ENCODE measurements around the gene DMXL1. TPM values are rescaled to one million over a fixed set of nuclear protein-coding genes. Genes with fewer than 3 reads are reported as not detected.

The DMXL1 gene
- total RNA-seq, 1 experiment from 2014 or later: 29.2 TPM

DNA sequence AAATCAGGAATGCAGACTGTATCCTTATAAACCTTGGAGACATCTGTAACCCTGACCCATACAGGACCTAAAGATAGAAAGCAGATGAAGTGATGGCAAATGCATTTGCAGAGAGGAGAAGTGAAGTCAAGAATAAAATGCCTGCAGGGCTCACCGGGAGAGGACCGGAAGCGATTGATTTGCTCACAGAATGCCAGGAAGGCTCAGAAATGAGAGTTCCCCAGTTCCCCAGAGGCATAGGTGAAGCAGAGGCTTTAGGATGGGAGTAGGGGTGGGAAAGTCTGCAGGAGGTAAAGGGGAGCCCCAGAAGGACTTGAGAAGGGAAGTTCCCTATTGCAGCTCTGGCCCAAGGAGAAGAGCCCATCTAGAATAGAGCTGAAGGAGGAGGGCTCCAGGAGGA lies 221.0 kb downstream of the DMXL1 start:
- in situ Hi-C loops (cut with HindIII; ENCODE audit: low pct_unique_long_range_greater_than_20kb, low sequenced_read_pairs): no loop called here
- Histone ChIP-seq H3K36me3 (ENCODE audit: control insufficient read depth, insufficient read depth, low read length) (no peaks in the 10 kb centered on the region), H3K27ac (ENCODE audit: low read length) (no peak overlapping the region), H3K27me3 (ENCODE audit: control insufficient read depth, insufficient read depth, low read length) (no peaks in the 10 kb centered on the region), H3K4me3 (ENCODE audit: low read depth in 2 of 2, low read length in 2 of 2) (no peak overlapping the region), H3K4me1 (ENCODE audit: control insufficient read depth, insufficient read depth, low read length) (0 out of 2 replicates have a peak, but pooled peaks cover 8% of the 10 kb centered on the region), H3K9me3 (ENCODE audit: control insufficient read depth, insufficient read depth, low read depth, low read length) (no peaks in the 10 kb centered on the region)
- no TSS peak for BruUV-seq (replicated peaks)
- intact Hi-C loops (cut with micrococcal nuclease; ENCODE audit: unreplicated experiment): no loop called here
- no peak for TF ChIP-seq POLR2AphosphoS5 (IDR thresholded peaks at IDR 0.05; ENCODE audit: low read depth, low read length)
- TF ChIP-seq, protein P1, sequence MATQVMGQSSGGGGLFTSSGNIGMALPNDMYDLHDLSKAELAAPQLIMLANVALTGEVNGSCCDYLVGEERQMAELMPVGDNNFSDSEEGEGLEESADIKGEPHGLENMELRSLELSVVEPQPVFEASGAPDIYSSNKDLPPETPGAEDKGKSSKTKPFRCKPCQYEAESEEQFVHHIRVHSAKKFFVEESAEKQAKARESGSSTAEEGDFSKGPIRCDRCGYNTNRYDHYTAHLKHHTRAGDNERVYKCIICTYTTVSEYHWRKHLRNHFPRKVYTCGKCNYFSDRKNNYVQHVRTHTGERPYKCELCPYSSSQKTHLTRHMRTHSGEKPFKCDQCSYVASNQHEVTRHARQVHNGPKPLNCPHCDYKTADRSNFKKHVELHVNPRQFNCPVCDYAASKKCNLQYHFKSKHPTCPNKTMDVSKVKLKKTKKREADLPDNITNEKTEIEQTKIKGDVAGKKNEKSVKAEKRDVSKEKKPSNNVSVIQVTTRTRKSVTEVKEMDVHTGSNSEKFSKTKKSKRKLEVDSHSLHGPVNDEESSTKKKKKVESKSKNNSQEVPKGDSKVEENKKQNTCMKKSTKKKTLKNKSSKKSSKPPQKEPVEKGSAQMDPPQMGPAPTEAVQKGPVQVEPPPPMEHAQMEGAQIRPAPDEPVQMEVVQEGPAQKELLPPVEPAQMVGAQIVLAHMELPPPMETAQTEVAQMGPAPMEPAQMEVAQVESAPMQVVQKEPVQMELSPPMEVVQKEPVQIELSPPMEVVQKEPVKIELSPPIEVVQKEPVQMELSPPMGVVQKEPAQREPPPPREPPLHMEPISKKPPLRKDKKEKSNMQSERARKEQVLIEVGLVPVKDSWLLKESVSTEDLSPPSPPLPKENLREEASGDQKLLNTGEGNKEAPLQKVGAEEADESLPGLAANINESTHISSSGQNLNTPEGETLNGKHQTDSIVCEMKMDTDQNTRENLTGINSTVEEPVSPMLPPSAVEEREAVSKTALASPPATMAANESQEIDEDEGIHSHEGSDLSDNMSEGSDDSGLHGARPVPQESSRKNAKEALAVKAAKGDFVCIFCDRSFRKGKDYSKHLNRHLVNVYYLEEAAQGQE (IDR thresholded peaks at IDR 0.05; ENCODE audit: insufficient read depth in 1 of 2, low read depth in 2 of 2, low read length in 1 of 2): no peak
- DNase-seq (ENCODE audit: low read depth, low spot score) (no peak), ATAC-seq (no peak)
- ChIA-PET CTCF (no interaction called here), POLR2A (no interaction called here)

DNA sequence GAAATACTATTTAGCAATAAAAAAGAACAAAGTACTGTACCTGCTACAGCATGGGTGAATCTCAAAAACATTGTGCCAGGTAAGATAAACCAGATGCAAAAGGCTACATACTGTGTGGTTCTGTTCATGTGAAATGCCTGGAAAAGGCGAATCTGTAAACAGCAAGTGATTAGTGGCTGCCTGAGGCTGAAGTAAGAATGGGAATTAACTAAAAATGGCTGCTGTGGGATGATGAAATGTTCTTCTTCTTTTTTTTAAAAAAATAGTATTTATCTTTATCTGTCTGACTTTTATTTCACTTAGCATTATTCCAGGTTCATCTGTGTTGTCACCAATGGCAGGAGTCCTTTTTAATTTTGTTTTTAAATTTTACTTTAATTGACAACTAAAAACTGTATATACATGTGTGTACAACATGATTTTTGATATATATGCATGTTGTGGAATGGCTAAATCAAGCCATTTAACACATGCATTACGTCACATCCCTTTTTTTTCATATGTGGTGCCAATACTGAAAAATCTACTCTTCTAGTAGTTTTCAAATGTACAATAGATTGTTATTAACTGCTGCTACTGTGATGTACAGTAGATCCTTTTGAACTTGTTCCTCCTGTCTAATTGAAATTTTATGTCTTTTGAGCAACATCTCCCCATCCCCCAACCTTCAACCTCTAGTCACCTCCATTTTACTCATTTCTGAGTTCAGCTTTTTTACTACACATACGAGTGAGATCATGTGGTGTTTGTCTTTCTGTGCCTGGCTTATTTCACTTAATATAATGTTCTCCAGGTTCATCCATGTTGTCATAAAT lies 222.0 kb downstream of the DMXL1 start:
- ChIA-PET CTCF (no interaction called here), POLR2A (no interaction called here)
- Histone ChIP-seq H3K36me3 (ENCODE audit: control insufficient read depth, insufficient read depth, low read length) (no peaks in the 10 kb centered on the region), H3K27me3 (ENCODE audit: control insufficient read depth, insufficient read depth, low read length) (no peaks in the 10 kb centered on the region), H3K4me3 (ENCODE audit: low read depth in 2 of 2, low read length in 2 of 2) (no peak overlapping the region), H3K9me3 (ENCODE audit: control insufficient read depth, insufficient read depth, low read depth, low read length) (no peaks in the 10 kb centered on the region), H3K27ac (ENCODE audit: low read length) (no peak overlapping the region), H3K4me1 (ENCODE audit: control insufficient read depth, insufficient read depth, low read length) (0 out of 2 replicates have a peak, but pooled peaks cover 3% of the 10 kb centered on the region)
- intact Hi-C loops (cut with micrococcal nuclease; ENCODE audit: unreplicated experiment) (no loop called here), in situ Hi-C loops (cut with HindIII; ENCODE audit: low pct_unique_long_range_greater_than_20kb, low sequenced_read_pairs) (no loop called here)
- ATAC-seq (no peak), DNase-seq (ENCODE audit: low read depth, low spot score) (no peak)
- BruUV-seq (replicated peaks): no TSS peak
- no peak for TF ChIP-seq SIN3A (IDR thresholded peaks at IDR 0.05; ENCODE audit: borderline replicate concordance, insufficient read depth, low read depth, low read length)
- TF ChIP-seq, protein P1 (IDR thresholded peaks at IDR 0.05; ENCODE audit: insufficient read depth in 1 of 2, low read depth in 2 of 2, low read length in 1 of 2): no peak
- TF ChIP-seq TCF7L2 (IDR thresholded peaks at IDR 0.05; ENCODE audit: low read depth, low read length): no peak
- TF ChIP-seq, protein P2, sequence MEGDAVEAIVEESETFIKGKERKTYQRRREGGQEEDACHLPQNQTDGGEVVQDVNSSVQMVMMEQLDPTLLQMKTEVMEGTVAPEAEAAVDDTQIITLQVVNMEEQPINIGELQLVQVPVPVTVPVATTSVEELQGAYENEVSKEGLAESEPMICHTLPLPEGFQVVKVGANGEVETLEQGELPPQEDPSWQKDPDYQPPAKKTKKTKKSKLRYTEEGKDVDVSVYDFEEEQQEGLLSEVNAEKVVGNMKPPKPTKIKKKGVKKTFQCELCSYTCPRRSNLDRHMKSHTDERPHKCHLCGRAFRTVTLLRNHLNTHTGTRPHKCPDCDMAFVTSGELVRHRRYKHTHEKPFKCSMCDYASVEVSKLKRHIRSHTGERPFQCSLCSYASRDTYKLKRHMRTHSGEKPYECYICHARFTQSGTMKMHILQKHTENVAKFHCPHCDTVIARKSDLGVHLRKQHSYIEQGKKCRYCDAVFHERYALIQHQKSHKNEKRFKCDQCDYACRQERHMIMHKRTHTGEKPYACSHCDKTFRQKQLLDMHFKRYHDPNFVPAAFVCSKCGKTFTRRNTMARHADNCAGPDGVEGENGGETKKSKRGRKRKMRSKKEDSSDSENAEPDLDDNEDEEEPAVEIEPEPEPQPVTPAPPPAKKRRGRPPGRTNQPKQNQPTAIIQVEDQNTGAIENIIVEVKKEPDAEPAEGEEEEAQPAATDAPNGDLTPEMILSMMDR (IDR thresholded peaks at IDR 0.05): no peak
- no peak for TF ChIP-seq POLR2AphosphoS5 (IDR thresholded peaks at IDR 0.05; ENCODE audit: low read depth, low read length)

All from Panc1 (cell line).